GM12865 (cell line): ENCODE data around the gene CA10.

Experiments
- DNase-seq: peaks from one replicate; pipeline ENCODE4 v3.0.0; 2010; ENCODE audit warnings: low read depth
- H3K4me3 ChIP-seq: 2 replicates; pipeline ENCODE4 v1.5.1; 2011; ENCODE audit warnings: mild to moderate bottlenecking, low read depth, low read length, control low read depth
- CTCF ChIP-seq: IDR thresholded peaks from 2 replicates; pipeline ENCODE4 v1.5.1; 2011; ENCODE audit warnings: low read length, control low read depth, low read depth, inconsistent platforms; ENCODE audit not compliant: insufficient read depth; ENCODE audit errors: missing control alignments

Gene CA10

GRCh38 chr17:51802544-51802943 lies 356.0 kb downstream of the CA10 start:
- no peak for TF ChIP-seq CTCF
- no peak overlapping the region for H3K4me3 ChIP-seq
- no peak for DNase-seq

GRCh38 chr17:51801626-51802025 lies 356.9 kb downstream of the CA10 start:
- no peak overlapping the region for H3K4me3 ChIP-seq
- no peak for TF ChIP-seq CTCF
- DNase-seq = no peak

- no peak for DNase-seq
- TF ChIP-seq CTCF = no peak
- H3K4me3 ChIP-seq = no peak overlapping the region
Observed at GRCh38 chr17:51799981-51800380, 358.5 kb downstream of the CA10 start.

- H3K4me3 ChIP-seq = no peak overlapping the region
- TF ChIP-seq CTCF = no peak
- no peak for DNase-seq
Observed at GRCh38 chr17:51799240-51799639, 359.3 kb downstream of the CA10 start.

GRCh38 chr17:51797150-51797549 lies 361.4 kb downstream of the CA10 start:
- no peak overlapping the region for H3K4me3 ChIP-seq
- TF ChIP-seq CTCF = no peak
- DNase-seq = no peak

GRCh38 chr17:51796026-51796425 lies 362.5 kb downstream of the CA10 start:
- TF ChIP-seq CTCF = no peak
- no peak overlapping the region for H3K4me3 ChIP-seq
- no peak for DNase-seq

GRCh38 chr17:51795401-51795800 lies 363.1 kb downstream of the CA10 start:
- DNase-seq = no peak
- TF ChIP-seq CTCF = no peak
- H3K4me3 ChIP-seq = no peak overlapping the region
